Astrocyte of the spinal cord (primary cell): ENCODE results near the gene TFCP2L1.

ENCODE experiments used
- DNase-seq: peaks from one replicate; pipeline ENCODE4 v3.0.0; 2011; ENCODE audit warnings: low read depth, low spot score
- H3K4me3 ChIP-seq: 2 replicates; pipeline ENCODE4 v1.5.1; 2011; ENCODE audit warnings: low read depth, mild to moderate bottlenecking, low read length, moderate library complexity
- CTCF ChIP-seq: IDR thresholded peaks from 2 replicates; pipeline ENCODE4 v1.5.1; 2012; ENCODE audit warnings: low read depth, mild to moderate bottlenecking, low read length, inconsistent platforms
- in situ Hi-C: cut with HindIII; loops from 2 replicates; pipeline ENCODE4 v1.10.0; 2017; ENCODE audit warnings: low sequenced_read_pairs

The TFCP2L1 gene

GRCh38 chr2:121244616-121245015 is 40.4 kb downstream of the TFCP2L1 start:
- TF ChIP-seq CTCF, result no peak
- DNase-seq, result no peak
- no peak overlapping the region for H3K4me3 ChIP-seq
- in situ Hi-C loops, result no loop called here

GRCh38 chr2:121243821-121244460 is 41.1 kb downstream of the TFCP2L1 start:
- in situ Hi-C loops, result no loop called here
- DNase-seq, result no peak
- no peak overlapping the region for H3K4me3 ChIP-seq
- no peak for TF ChIP-seq CTCF

GRCh38 chr2:121242976-121243375 is 42.0 kb downstream of the TFCP2L1 start:
- no peak for TF ChIP-seq CTCF
- no peak overlapping the region for H3K4me3 ChIP-seq
- in situ Hi-C loops, result no loop called here
- DNase-seq, result no peak

GRCh38 chr2:121242175-121242875 is 42.7 kb downstream of the TFCP2L1 start:
- DNase-seq, result no peak
- H3K4me3 ChIP-seq, result no peak overlapping the region
- in situ Hi-C loops, result no loop called here
- TF ChIP-seq CTCF, result no peak

- TF ChIP-seq CTCF, result no peak
- in situ Hi-C loops, result no loop called here
- H3K4me3 ChIP-seq, result no peak overlapping the region
- no peak for DNase-seq
Observed at GRCh38 chr2:121241466-121241865, 43.5 kb downstream of the TFCP2L1 start.

GRCh38 chr2:121240436-121240835 is 44.6 kb downstream of the TFCP2L1 start:
- no peak overlapping the region for H3K4me3 ChIP-seq
- in situ Hi-C loops, result no loop called here
- DNase-seq, result no peak
- TF ChIP-seq CTCF, result no peak
